Fibroblast of lung (primary cell): ENCODE data around the gene FXN.

Source experiments
- EZH2 ChIP-seq: IDR thresholded peaks from 2 replicates; pipeline ENCODE4 v1.5.1; 2012; ENCODE audit warnings: low read length, control low read depth, mild to moderate bottlenecking; ENCODE audit errors: missing control alignments
- TF ChIP-seq, protein P1 (sequence below), 2 donors: IDR thresholded peaks in 1 of 2; conservative IDR thresholded peaks in 1 of 2; 1 replicate in 1 of 2; 2 replicates in 1 of 2; pipeline ENCODE4 v1.5.1; 2011 to 2012; ENCODE audit warnings: low read length in 2 of 2, control low read depth in 1 of 2, inconsistent platforms in 1 of 2, low read depth in 1 of 2, mild to moderate bottlenecking in 1 of 2

GRCh38 chr9:69131682-69132081 is 96.1 kb downstream of the FXN start:
- TF ChIP-seq, protein P1, sequence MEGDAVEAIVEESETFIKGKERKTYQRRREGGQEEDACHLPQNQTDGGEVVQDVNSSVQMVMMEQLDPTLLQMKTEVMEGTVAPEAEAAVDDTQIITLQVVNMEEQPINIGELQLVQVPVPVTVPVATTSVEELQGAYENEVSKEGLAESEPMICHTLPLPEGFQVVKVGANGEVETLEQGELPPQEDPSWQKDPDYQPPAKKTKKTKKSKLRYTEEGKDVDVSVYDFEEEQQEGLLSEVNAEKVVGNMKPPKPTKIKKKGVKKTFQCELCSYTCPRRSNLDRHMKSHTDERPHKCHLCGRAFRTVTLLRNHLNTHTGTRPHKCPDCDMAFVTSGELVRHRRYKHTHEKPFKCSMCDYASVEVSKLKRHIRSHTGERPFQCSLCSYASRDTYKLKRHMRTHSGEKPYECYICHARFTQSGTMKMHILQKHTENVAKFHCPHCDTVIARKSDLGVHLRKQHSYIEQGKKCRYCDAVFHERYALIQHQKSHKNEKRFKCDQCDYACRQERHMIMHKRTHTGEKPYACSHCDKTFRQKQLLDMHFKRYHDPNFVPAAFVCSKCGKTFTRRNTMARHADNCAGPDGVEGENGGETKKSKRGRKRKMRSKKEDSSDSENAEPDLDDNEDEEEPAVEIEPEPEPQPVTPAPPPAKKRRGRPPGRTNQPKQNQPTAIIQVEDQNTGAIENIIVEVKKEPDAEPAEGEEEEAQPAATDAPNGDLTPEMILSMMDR (conservative IDR thresholded peaks at IDR 0.05 in 1 of 2, IDR thresholded peaks at IDR 0.05 in 1 of 2; ENCODE audit: low read depth in 1 of 2, low read length in 2 of 2) = no peak
- TF ChIP-seq EZH2 = no peak
